ENCODE results near the gene PFKL.

DNA sequence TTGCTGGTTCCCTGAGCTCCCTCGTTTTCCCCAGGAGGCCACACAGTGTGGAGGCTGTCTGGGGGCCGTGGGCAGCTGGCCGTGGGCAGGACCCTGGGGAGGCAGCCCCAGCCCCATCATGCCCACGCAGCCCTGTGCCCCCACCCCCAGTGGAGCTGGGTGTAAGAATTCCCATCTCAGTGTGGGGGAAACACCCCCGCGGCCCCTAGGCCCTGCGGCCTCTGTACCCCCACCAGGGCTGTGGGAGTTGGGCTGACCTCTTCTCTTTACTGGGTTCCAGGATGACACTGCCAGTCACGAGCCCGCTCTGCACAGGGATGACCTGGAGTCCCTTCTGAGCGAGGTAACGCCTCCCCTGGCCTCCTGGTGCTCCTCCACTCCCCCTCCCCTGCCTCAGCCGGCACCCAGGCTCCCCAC is 3.7 kb upstream of the PFKL start:
- TF ChIP-seq, protein P1, sequence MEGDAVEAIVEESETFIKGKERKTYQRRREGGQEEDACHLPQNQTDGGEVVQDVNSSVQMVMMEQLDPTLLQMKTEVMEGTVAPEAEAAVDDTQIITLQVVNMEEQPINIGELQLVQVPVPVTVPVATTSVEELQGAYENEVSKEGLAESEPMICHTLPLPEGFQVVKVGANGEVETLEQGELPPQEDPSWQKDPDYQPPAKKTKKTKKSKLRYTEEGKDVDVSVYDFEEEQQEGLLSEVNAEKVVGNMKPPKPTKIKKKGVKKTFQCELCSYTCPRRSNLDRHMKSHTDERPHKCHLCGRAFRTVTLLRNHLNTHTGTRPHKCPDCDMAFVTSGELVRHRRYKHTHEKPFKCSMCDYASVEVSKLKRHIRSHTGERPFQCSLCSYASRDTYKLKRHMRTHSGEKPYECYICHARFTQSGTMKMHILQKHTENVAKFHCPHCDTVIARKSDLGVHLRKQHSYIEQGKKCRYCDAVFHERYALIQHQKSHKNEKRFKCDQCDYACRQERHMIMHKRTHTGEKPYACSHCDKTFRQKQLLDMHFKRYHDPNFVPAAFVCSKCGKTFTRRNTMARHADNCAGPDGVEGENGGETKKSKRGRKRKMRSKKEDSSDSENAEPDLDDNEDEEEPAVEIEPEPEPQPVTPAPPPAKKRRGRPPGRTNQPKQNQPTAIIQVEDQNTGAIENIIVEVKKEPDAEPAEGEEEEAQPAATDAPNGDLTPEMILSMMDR (IDR thresholded peaks at IDR 0.05; ENCODE audit: insufficient read depth, low read length) = no peak
- TF ChIP-seq POLR2AphosphoS5 (IDR thresholded peaks at IDR 0.05; ENCODE audit: low read depth) = no peak
- TF ChIP-seq, protein P2, sequence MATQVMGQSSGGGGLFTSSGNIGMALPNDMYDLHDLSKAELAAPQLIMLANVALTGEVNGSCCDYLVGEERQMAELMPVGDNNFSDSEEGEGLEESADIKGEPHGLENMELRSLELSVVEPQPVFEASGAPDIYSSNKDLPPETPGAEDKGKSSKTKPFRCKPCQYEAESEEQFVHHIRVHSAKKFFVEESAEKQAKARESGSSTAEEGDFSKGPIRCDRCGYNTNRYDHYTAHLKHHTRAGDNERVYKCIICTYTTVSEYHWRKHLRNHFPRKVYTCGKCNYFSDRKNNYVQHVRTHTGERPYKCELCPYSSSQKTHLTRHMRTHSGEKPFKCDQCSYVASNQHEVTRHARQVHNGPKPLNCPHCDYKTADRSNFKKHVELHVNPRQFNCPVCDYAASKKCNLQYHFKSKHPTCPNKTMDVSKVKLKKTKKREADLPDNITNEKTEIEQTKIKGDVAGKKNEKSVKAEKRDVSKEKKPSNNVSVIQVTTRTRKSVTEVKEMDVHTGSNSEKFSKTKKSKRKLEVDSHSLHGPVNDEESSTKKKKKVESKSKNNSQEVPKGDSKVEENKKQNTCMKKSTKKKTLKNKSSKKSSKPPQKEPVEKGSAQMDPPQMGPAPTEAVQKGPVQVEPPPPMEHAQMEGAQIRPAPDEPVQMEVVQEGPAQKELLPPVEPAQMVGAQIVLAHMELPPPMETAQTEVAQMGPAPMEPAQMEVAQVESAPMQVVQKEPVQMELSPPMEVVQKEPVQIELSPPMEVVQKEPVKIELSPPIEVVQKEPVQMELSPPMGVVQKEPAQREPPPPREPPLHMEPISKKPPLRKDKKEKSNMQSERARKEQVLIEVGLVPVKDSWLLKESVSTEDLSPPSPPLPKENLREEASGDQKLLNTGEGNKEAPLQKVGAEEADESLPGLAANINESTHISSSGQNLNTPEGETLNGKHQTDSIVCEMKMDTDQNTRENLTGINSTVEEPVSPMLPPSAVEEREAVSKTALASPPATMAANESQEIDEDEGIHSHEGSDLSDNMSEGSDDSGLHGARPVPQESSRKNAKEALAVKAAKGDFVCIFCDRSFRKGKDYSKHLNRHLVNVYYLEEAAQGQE (IDR thresholded peaks at IDR 0.05; ENCODE audit: insufficient replicate concordance, low read depth) = no peak

Data from HL-60 (cell line).